Stimulated activated effector memory CD8-positive, alpha-beta T cell treated with anti-CD3 and anti-CD28 coated beads, Interleukin-12 subunit alpha, Interleukin-12 subunit beta, amount 100 ng/mL, for 72 hours (primary cell): Measurements from ENCODE around the gene SAMD10.

Source experiments
- ATAC-seq: fragments of 150-1000 bp; cut with Tn5 transposase; 2 replicates; pipeline ENCODE4 v1.10.0; 2021
- DNase-seq, 2 donors: peaks; one replicate each; pipeline ENCODE4 v3.0.0; 2021 to 2022; ENCODE audit warnings: low spot score in 2 of 2
- H3K27ac Mint-ChIP-seq: one replicate; pipeline ENCODE4 v1.8.0; 2022; ENCODE audit warnings: mild to moderate bottlenecking, mixed read lengths
- H3K36me3 Mint-ChIP-seq: one replicate; pipeline ENCODE4 v1.8.0; 2022; ENCODE audit warnings: mild to moderate bottlenecking, mixed read lengths
- H3K4me1 Mint-ChIP-seq: one replicate; pipeline ENCODE4 v1.8.0; 2022; ENCODE audit warnings: mixed read lengths
- H3K4me3 Mint-ChIP-seq: one replicate; pipeline ENCODE4 v1.8.0; 2022; ENCODE audit warnings: mild to moderate bottlenecking, mixed read lengths
- H3K9me3 Mint-ChIP-seq: one replicate; pipeline ENCODE4 v1.8.0; 2022; ENCODE audit warnings: mixed read lengths

The SAMD10 gene

GRCh38 chr20:63945921-63946920, 33.2 kb downstream of the SAMD10 start:
- DNase-seq (no peak), ATAC-seq (no peak)
- H3K27ac Mint-ChIP-seq = peak overlapping the region; percentile 93
- H3K4me1 Mint-ChIP-seq = peaks cover 56% of the 10 kb centered on the region
- H3K36me3 Mint-ChIP-seq = peaks cover 75% of the 10 kb centered on the region
- peak overlapping the region; percentile 72 for H3K4me3 Mint-ChIP-seq
- H3K9me3 Mint-ChIP-seq = no peaks in the 10 kb centered on the region

GRCh38 chr20:63945031-63945658, 34.3 kb downstream of the SAMD10 start:
- DNase-seq = no peak
- peaks cover 60% of the 10 kb centered on the region for H3K4me1 Mint-ChIP-seq
- H3K9me3 Mint-ChIP-seq = no peaks in the 10 kb centered on the region
- H3K36me3 Mint-ChIP-seq = peaks cover 85% of the 10 kb centered on the region
- H3K27ac Mint-ChIP-seq = no peak overlapping the region
- no peak for ATAC-seq
- no peak overlapping the region for H3K4me3 Mint-ChIP-seq

GRCh38 chr20:63944078-63944941, 35.1 kb downstream of the SAMD10 start:
- DNase-seq (no peak), ATAC-seq (no peak)
- H3K4me3 Mint-ChIP-seq = no peak overlapping the region
- H3K36me3 Mint-ChIP-seq = peaks cover 79% of the 10 kb centered on the region
- H3K27ac Mint-ChIP-seq = no peak overlapping the region
- H3K9me3 Mint-ChIP-seq = no peaks in the 10 kb centered on the region
- peaks cover 52% of the 10 kb centered on the region for H3K4me1 Mint-ChIP-seq

- Mint-ChIP-seq H3K4me3 (no peak overlapping the region), H3K9me3 (no peaks in the 10 kb centered on the region), H3K4me1 (peaks cover 47% of the 10 kb centered on the region), H3K36me3 (peaks cover 74% of the 10 kb centered on the region), H3K27ac (peak overlapping the region; percentile 43)
- ATAC-seq = no peak
- DNase-seq = no peak
Observed at GRCh38 chr20:63943808-63944077, 35.7 kb downstream of the SAMD10 start.

- H3K9me3 Mint-ChIP-seq = no peaks in the 10 kb centered on the region
- DNase-seq (no peak), ATAC-seq (no peak)
- peaks cover 41% of the 10 kb centered on the region for H3K4me1 Mint-ChIP-seq
- H3K36me3 Mint-ChIP-seq = peaks cover 70% of the 10 kb centered on the region
- H3K4me3 Mint-ChIP-seq = no peak overlapping the region
- H3K27ac Mint-ChIP-seq = peak overlapping the region; percentile 43
Observed at GRCh38 chr20:63942969-63943807, 36.3 kb downstream of the SAMD10 start.

GRCh38 chr20:63942250-63942951, 37.0 kb downstream of the SAMD10 start:
- Mint-ChIP-seq H3K27ac (peak overlapping the region; percentile 85), H3K36me3 (peaks cover 71% of the 10 kb centered on the region), H3K4me1 (peaks cover 33% of the 10 kb centered on the region), H3K4me3 (no peak overlapping the region), H3K9me3 (no peaks in the 10 kb centered on the region)
- ATAC-seq (no peak), DNase-seq (peak in 1 of 2 donors; percentile 72)

GRCh38 chr20:63941282-63942081, 38.0 kb downstream of the SAMD10 start:
- Mint-ChIP-seq H3K9me3 (no peaks in the 10 kb centered on the region), H3K27ac (peak overlapping the region; percentile 85), H3K36me3 (peaks cover 74% of the 10 kb centered on the region), H3K4me1 (peaks cover 26% of the 10 kb centered on the region), H3K4me3 (no peak overlapping the region)
- ATAC-seq (peak; percentile 67), DNase-seq (peak in 1 of 2 donors; percentile 81)

GRCh38 chr20:63940472-63941266, 38.8 kb downstream of the SAMD10 start:
- Mint-ChIP-seq H3K4me1 (peaks cover 23% of the 10 kb centered on the region), H3K4me3 (no peak overlapping the region), H3K9me3 (no peaks in the 10 kb centered on the region), H3K36me3 (peaks cover 78% of the 10 kb centered on the region), H3K27ac (no peak overlapping the region)
- DNase-seq (no peak), ATAC-seq (no peak)

GRCh38 chr20:63940071-63940471, 39.4 kb downstream of the SAMD10 start:
- Mint-ChIP-seq H3K4me1 (peaks cover 18% of the 10 kb centered on the region), H3K27ac (no peak overlapping the region), H3K9me3 (no peaks in the 10 kb centered on the region), H3K4me3 (no peak overlapping the region), H3K36me3 (peaks cover 78% of the 10 kb centered on the region)
- ATAC-seq (no peak), DNase-seq (no peak)

GRCh38 chr20:63939061-63939935, 40.1 kb downstream of the SAMD10 start:
- no peaks in the 10 kb centered on the region for H3K9me3 Mint-ChIP-seq
- DNase-seq (no peak), ATAC-seq (peak; percentile 38)
- H3K36me3 Mint-ChIP-seq = peaks cover 80% of the 10 kb centered on the region
- H3K4me3 Mint-ChIP-seq = no peak overlapping the region
- peaks cover 22% of the 10 kb centered on the region for H3K4me1 Mint-ChIP-seq
- no peak overlapping the region for H3K27ac Mint-ChIP-seq

- Mint-ChIP-seq H3K9me3 (no peaks in the 10 kb centered on the region), H3K4me1 (peaks cover 22% of the 10 kb centered on the region), H3K4me3 (no peak overlapping the region), H3K27ac (peak overlapping the region; percentile 64), H3K36me3 (peaks cover 77% of the 10 kb centered on the region)
- DNase-seq (no peak), ATAC-seq (no peak)
Observed at GRCh38 chr20:63937596-63937995, 41.8 kb downstream of the SAMD10 start.

- H3K9me3 Mint-ChIP-seq = no peaks in the 10 kb centered on the region
- no peak overlapping the region for H3K4me3 Mint-ChIP-seq
- H3K4me1 Mint-ChIP-seq = peaks cover 7% of the 10 kb centered on the region
- DNase-seq = no peak
- ATAC-seq = no peak
- H3K27ac Mint-ChIP-seq = peak overlapping the region; percentile 37
- peaks cover 79% of the 10 kb centered on the region for H3K36me3 Mint-ChIP-seq
Observed at GRCh38 chr20:63935447-63935846, 44.0 kb downstream of the SAMD10 start.
